Endothelial cell of umbilical vein (primary cell): ENCODE results near the gene TRDMT1. TPM values are rescaled to one million over a fixed set of nuclear protein-coding genes. Genes with fewer than 3 reads are reported as not detected.

Source experiments
- BruUV-seq: library from RNA; stranded (reverse); fragments of 400-500 nt; replicated peaks from 2 replicates; lab custom pipeline; 2021; lab: Mats Ljungman, UMichigan
- CTCF ChIA-PET: fragments of 300-600, 350-600 bp; sonication (Branson Sonifier 250); formaldehyde crosslinking; loops from one replicate; lab custom pipeline; 2021; ENCODE audit warnings: antibody characterized with exemption, inconsistent platforms; lab: Charles Lee
- POLR2A ChIA-PET: fragments of 300-600, 350-600 bp; sonication (Branson Sonifier 250); formaldehyde crosslinking; loops from one replicate; lab custom pipeline; 2021; ENCODE audit warnings: antibody characterized with exemption, inconsistent platforms; lab: Charles Lee
- DNase-seq: peaks from one replicate; pipeline ENCODE4 v3.0.0-alpha.2; 2011; ENCODE audit warnings: low read depth, low spot score
- FAIRE-seq: peaks from 2 replicates; lab custom pipeline; 2011; peaks lifted over from hg19 to GRCh38; lab: Jason Lieb, UNC
- H2AFZ ChIP-seq: 2 replicates; pipeline ENCODE4 v1.6.0; 2012; ENCODE audit warnings: low read depth, low read length, control low read depth, inconsistent platforms
- H3K27ac ChIP-seq: 2 replicates; pipeline ENCODE4 v1.5.1; 2011; ENCODE audit warnings: low read depth, mild to moderate bottlenecking, control low read depth, low read length, moderate library complexity; ENCODE audit not compliant: insufficient read depth
- H3K27me3 ChIP-seq, 2 experiments: 2 replicates each; pipeline versions ENCODE4 v1.6.0 to v1.6.1; 2011; ENCODE audit warnings: low read length in 2 of 2, mixed read lengths in 1 of 2; ENCODE audit not compliant: control insufficient read depth in 2 of 2, insufficient read depth in 2 of 2
- H3K36me3 ChIP-seq, 2 experiments: 2 replicates in 1 of 2; 3 replicates in 1 of 2; pipeline ENCODE4 v1.5.1; 2011; ENCODE audit warnings: low read length in 2 of 2, mild to moderate bottlenecking in 1 of 2, moderate library complexity in 1 of 2; ENCODE audit not compliant: control insufficient read depth in 2 of 2, insufficient read depth in 2 of 2; ENCODE audit errors: extremely low read depth in 1 of 2
- H3K4me1 ChIP-seq: 3 replicates; pipeline ENCODE4 v1.5.1; 2011; ENCODE audit warnings: mild to moderate bottlenecking, low read length; ENCODE audit not compliant: control insufficient read depth, insufficient read depth; ENCODE audit errors: extremely low read depth
- H3K4me2 ChIP-seq: 2 replicates; pipeline ENCODE4 v1.6.1; 2011; ENCODE audit warnings: low read length, control low read depth, mixed read lengths; ENCODE audit not compliant: insufficient read depth
- H3K4me3 ChIP-seq, 3 experiments: fragments of 200-600 bp in 1 of 3; sonication (generic), shearing (Covaris generic) in 1 of 3; replicated peaks in 1 of 3; 2 replicates each; pipeline ENCODE4 v1.5.1; 2011 to 2016; ENCODE audit warnings: control low read depth in 3 of 3, low read length in 3 of 3, mild to moderate bottlenecking in 2 of 3, inconsistent platforms in 1 of 3, low read depth in 1 of 3, moderate library complexity in 1 of 3; ENCODE audit not compliant: insufficient read depth in 1 of 3
- H3K79me2 ChIP-seq: 2 replicates; pipeline ENCODE4 v1.6.0; 2012; ENCODE audit warnings: low read length, inconsistent platforms; ENCODE audit not compliant: control insufficient read depth, insufficient read depth
- H3K9ac ChIP-seq: replicated peaks from 2 replicates; pipeline ENCODE3; 2011; ENCODE audit warnings: low read length, control low read depth; ENCODE audit not compliant: insufficient read depth; ENCODE audit errors: extremely low read depth
- H3K9me1 ChIP-seq: replicated peaks from 3 replicates; pipeline ENCODE4 v1.6.0; 2011; ENCODE audit warnings: mild to moderate bottlenecking, low read length; ENCODE audit not compliant: control insufficient read depth, insufficient read depth; ENCODE audit errors: extremely low read depth
- H3K9me3 ChIP-seq: replicated peaks from 2 replicates; pipeline ENCODE4 v1.5.1; 2012; ENCODE audit warnings: low read length, inconsistent platforms; ENCODE audit not compliant: control insufficient read depth, insufficient read depth
- H4K20me1 ChIP-seq: replicated peaks from 2 replicates; pipeline ENCODE3; 2011; ENCODE audit warnings: mild to moderate bottlenecking, low read length; ENCODE audit not compliant: control insufficient read depth, insufficient read depth; ENCODE audit errors: extremely low read depth
- CTCF ChIP-seq, 2 donors: IDR thresholded peaks; 1 replicate in 1 of 2; 2 replicates in 1 of 2; pipeline ENCODE4 v1.5.1; 2011; ENCODE audit warnings: low read length in 2 of 2, mild to moderate bottlenecking in 2 of 2, moderate library complexity in 2 of 2, control low read depth in 1 of 2, inconsistent platforms in 1 of 2, low read depth in 1 of 2; ENCODE audit not compliant: insufficient read depth in 1 of 2; ENCODE audit errors: extremely low read depth in 1 of 2
- EZH2 ChIP-seq: IDR thresholded peaks from 2 replicates; pipeline ENCODE4 v1.6.1; 2012; ENCODE audit warnings: borderline replicate concordance, low read depth, mild to moderate bottlenecking, moderate library complexity, low read length, inconsistent platforms; ENCODE audit not compliant: severe bottlenecking
- FOS ChIP-seq: IDR thresholded peaks from 2 replicates; pipeline ENCODE4 v1.6.1; 2011; ENCODE audit warnings: mild to moderate bottlenecking, low read length, moderate library complexity, borderline replicate concordance; ENCODE audit not compliant: insufficient read depth
- GATA2 ChIP-seq: IDR thresholded peaks from 2 replicates; pipeline ENCODE4 v1.7.0; 2011; ENCODE audit warnings: low read depth, mild to moderate bottlenecking, moderate library complexity, mixed read lengths, low read length; ENCODE audit not compliant: insufficient read length, insufficient read depth
- JUN ChIP-seq: IDR thresholded peaks from 2 replicates; pipeline ENCODE4 v1.6.1; 2011; ENCODE audit warnings: borderline replicate concordance, low read depth; ENCODE audit not compliant: insufficient read length, insufficient read depth
- MAX ChIP-seq: IDR thresholded peaks from 2 replicates; pipeline ENCODE4 v1.6.1; 2011; ENCODE audit not compliant: insufficient read depth, insufficient read length
- MYC ChIP-seq: IDR thresholded peaks from one replicate; pipeline ENCODE4 v1.6.1; 2011; ENCODE audit warnings: mild to moderate bottlenecking, low read depth, low read length
- POLR2A ChIP-seq: IDR thresholded peaks from 2 replicates; pipeline ENCODE4 v1.6.1; 2012; ENCODE audit warnings: low read depth, mild to moderate bottlenecking, control low read depth, low read length
- POLR2AphosphoS5 ChIP-seq: IDR thresholded peaks from 2 replicates; pipeline ENCODE4 v1.6.1; 2012; ENCODE audit warnings: low read depth, mild to moderate bottlenecking, control low read depth, low read length, moderate library complexity; ENCODE audit not compliant: insufficient read depth
- dilution Hi-C: fragments of 300-500 bp; cut with MboI; formaldehyde crosslinking; loops from one replicate; pipeline ENCODE4 v1.15.0; 2019; ENCODE audit warnings: low sequenced_read_pairs; ENCODE audit not compliant: extremely low pct_ligation_motif_present
- intact Hi-C: fragments of 100-400 bp; cut with micrococcal nuclease; formaldehyde crosslinking; loops from one replicate; pipeline ENCODE4 v1.10.0; 2022
- polyA plus RNA-seq, 4 experiments: library from polyadenylated mRNA; depleted of rRNA in 3 of 4; stranded (reverse) in 3 of 4; unstranded in 1 of 4; fragments of >200 nt; gene quantifications; 2 replicates each; pipeline versions ENCODE4 v1.2.1 to v1.2.3, GENCODE V29; 2011 to 2012; ENCODE audit warnings: missing spikeins in 1 of 4
- total RNA-seq: library from RNA; stranded (reverse); gene quantifications from 2 replicates; pipeline ENCODE4 v1.2.3, GENCODE V29; 2021

The TRDMT1 gene
- total and polyA plus RNA-seq, 2 donors (not counting 3 experiments of a cell fraction or from before 2014, with no cell fraction given) = 10.0 to 12.3 TPM

- Histone ChIP-seq H4K20me1 (no peaks in the 10 kb centered on the region), H3K9ac (no peak overlapping the region), H3K27me3 (no peaks in the 10 kb centered on the region), H3K4me3 (no peak overlapping the region), H3K9me1 (no peaks in the 10 kb centered on the region), H3K27ac (no peak overlapping the region), H2AFZ (no peak overlapping the region), H3K4me1 (peaks cover 13% of the 10 kb centered on the region), H3K36me3 (no peaks in the 10 kb centered on the region), H3K9me3 (no peaks in the 10 kb centered on the region), H3K4me2 (no peak overlapping the region), H3K79me2 (no peaks in the 10 kb centered on the region)
- TF ChIP-seq FOS = no peak
- TF ChIP-seq JUN = no peak
- TF ChIP-seq MAX = no peak
- TF ChIP-seq CTCF (IDR thresholded peaks at IDR 0.05; ENCODE audit: extremely low read depth in 1 of 2, insufficient read depth in 1 of 2, low read depth in 1 of 2, low read length in 2 of 2) = no peak
- POLR2A ChIA-PET = no interaction called here
- no TSS peak for BruUV-seq
- DNase-seq (no peak), FAIRE-seq (no peak)
- dilution Hi-C loops = no loop called here
- CTCF ChIA-PET = interaction anchor here (0.6 kb wide), 1 partner anchor 9 kb away, joined by 3 read pairs; no protein-coding TSS in a partner anchor
- intact Hi-C loops = no loop called here
These were observed 7.8 kb upstream of the TRDMT1 start for GRCh38 chr10:17209302-17209701.

GRCh38 chr10:17208476-17208875, 7.0 kb upstream of the TRDMT1 start:
- Histone ChIP-seq H3K4me1 (peaks cover 5% of the 10 kb centered on the region), H3K4me2 (no peak overlapping the region), H3K79me2 (no peaks in the 10 kb centered on the region), H3K4me3 (no peak overlapping the region), H3K9me1 (no peaks in the 10 kb centered on the region), H3K27ac (no peak overlapping the region), H3K27me3 (no peaks in the 10 kb centered on the region), H3K9me3 (no peaks in the 10 kb centered on the region), H3K9ac (no peak overlapping the region), H3K36me3 (no peaks in the 10 kb centered on the region), H4K20me1 (no peaks in the 10 kb centered on the region), H2AFZ (no peak overlapping the region)
- POLR2A ChIA-PET = no interaction called here
- FAIRE-seq (no peak), DNase-seq (no peak)
- dilution Hi-C loops = no loop called here
- CTCF ChIA-PET = no interaction called here
- TF ChIP-seq POLR2AphosphoS5 = no peak
- TF ChIP-seq JUN = no peak
- no peak for TF ChIP-seq FOS
- no peak for TF ChIP-seq MYC
- no peak for TF ChIP-seq POLR2A
- no peak for TF ChIP-seq MAX
- no peak for TF ChIP-seq GATA2
- TF ChIP-seq CTCF (IDR thresholded peaks at IDR 0.05; ENCODE audit: extremely low read depth in 1 of 2, insufficient read depth in 1 of 2, low read depth in 1 of 2, low read length in 2 of 2) = no peak
- TF ChIP-seq EZH2 = no peak
- no TSS peak for BruUV-seq
- intact Hi-C loops = no loop called here
